Chondrocyte (in vitro differentiated cells): ENCODE measurements around the gene MDH2. TPM values are rescaled to one million over a fixed set of nuclear protein-coding genes. Genes with fewer than 3 reads are reported as not detected.
"Not testable (repeated sequence)": the region's sequence is repeated elsewhere in the genome, so short reads cannot be mapped to it uniquely, and the experiment has no call there.

Experiments used
- DNase-seq: peaks from one replicate; pipeline ENCODE4 v3.0.0; 2021; ENCODE audit warnings: mixed read lengths, low spot score
- H3K27ac Mint-ChIP-seq: one replicate; pipeline ENCODE4 v1.8.0; 2021; ENCODE audit warnings: mild to moderate bottlenecking, moderate library complexity, mixed read lengths; ENCODE audit not compliant: unreplicated experiment
- H3K27me3 Mint-ChIP-seq: 2 replicates; pipeline ENCODE4 v1.8.0; 2021; ENCODE audit warnings: low read depth, mixed read lengths
- H3K36me3 Mint-ChIP-seq: 2 replicates; pipeline ENCODE4 v1.8.0; 2021; ENCODE audit warnings: low read depth, mixed read lengths
- H3K4me1 Mint-ChIP-seq: 2 replicates; pipeline ENCODE4 v1.8.0; 2021; ENCODE audit warnings: low read depth, mild to moderate bottlenecking, mixed read lengths
- H3K4me3 Mint-ChIP-seq: one replicate; pipeline ENCODE4 v1.8.0; 2021; ENCODE audit warnings: mild to moderate bottlenecking, moderate library complexity, mixed read lengths; ENCODE audit not compliant: unreplicated experiment
- H3K9me3 Mint-ChIP-seq: 2 replicates; pipeline ENCODE4 v1.8.0; 2021; ENCODE audit warnings: low read depth, mixed read lengths
- total RNA-seq: library from RNA; stranded (reverse); gene quantifications from 3 replicates; pipeline ENCODE4 v1.2.1, GENCODE V29; 2021
- TF ChIP-seq, protein P1 (sequence below): fragments of 200-600 bp; sonication (generic); IDR thresholded peaks from 2 replicates; pipeline ENCODE4 v1.5.0; 2021; ENCODE audit warnings: antibody characterized with exemption, mild to moderate bottlenecking, moderate library complexity

MDH2 gene
- total RNA-seq, 1 donor from 2014 or later = 119 TPM

DNA sequence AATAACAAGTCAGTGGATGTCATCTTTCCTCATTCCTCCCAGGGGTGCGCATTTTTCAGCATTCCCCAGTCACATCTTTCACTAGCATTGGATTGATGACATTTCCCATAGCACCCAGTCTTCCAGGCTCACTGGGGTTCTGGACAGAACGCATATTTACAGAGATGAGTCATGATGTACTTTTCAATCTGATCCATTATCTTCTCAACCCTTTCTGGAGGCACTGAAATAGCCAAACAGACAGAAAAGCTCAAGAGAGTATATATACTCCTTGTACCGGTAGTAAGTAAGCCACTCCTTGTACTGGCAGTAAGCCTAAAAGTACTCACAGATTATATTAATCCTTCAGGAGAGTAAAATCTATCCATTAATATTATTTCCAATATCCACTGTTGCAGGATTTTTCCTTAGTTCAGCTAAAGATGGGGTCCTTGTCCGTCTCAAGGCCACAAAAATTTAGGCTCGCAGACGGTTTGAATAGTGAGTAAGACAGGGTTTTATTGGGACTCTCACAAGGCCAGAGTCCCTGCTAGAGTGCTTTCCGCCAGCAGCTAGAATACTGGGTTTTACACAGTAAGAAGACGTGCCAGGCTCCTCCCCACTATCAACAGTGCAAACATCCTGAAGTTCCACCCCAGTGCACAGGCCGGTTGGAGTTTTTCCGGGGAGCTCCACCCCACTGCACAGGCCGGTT is 60.8 kb downstream of the MDH2 start:
- Mint-ChIP-seq H3K4me1 (peaks cover 9% of the 10 kb centered on the region), H3K27ac (no peak overlapping the region)

DNA sequence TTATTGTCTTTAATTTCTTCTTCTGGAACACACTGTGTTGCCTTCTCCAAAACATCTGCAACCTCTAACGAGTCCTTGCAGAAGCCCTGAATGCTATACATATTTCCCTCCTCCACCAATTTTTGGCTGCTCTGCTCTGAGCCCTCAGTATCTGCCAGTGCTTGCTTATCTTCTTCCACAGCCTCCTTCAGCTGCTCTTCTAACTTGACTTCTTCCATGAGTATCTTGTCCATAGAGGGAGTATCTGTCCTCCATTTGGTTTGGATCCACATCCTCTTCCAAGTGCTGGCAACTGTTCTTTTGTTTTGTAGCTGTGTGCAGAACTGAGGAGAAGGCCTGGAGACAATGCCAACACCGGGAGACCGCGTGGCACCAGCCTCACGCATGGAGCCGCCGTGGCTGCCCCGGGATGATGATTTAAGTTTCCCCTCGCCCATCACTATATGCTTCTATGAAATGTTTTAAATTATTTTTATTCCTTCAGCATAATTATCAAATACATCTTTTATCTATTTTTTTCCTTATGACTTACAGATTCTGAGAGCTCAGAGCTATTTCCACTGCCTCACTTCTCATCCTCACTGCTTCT is 65.2 kb downstream of the MDH2 start:
- H3K36me3 Mint-ChIP-seq, H3K4me3 Mint-ChIP-seq, H3K27ac Mint-ChIP-seq, H3K4me1 Mint-ChIP-seq, DNase-seq, H3K9me3 Mint-ChIP-seq, H3K27me3 Mint-ChIP-seq: not testable (repeated sequence)

More for the DNA sequence above, 60.8 kb downstream of the MDH2 start:
- Mint-ChIP-seq H3K4me3 (no peak overlapping the region), H3K9me3 (no peaks in the 10 kb centered on the region), H3K36me3 (no peaks in the 10 kb centered on the region), H3K27me3 (no peaks in the 10 kb centered on the region)
- no peak for DNase-seq
- TF ChIP-seq, protein P1, sequence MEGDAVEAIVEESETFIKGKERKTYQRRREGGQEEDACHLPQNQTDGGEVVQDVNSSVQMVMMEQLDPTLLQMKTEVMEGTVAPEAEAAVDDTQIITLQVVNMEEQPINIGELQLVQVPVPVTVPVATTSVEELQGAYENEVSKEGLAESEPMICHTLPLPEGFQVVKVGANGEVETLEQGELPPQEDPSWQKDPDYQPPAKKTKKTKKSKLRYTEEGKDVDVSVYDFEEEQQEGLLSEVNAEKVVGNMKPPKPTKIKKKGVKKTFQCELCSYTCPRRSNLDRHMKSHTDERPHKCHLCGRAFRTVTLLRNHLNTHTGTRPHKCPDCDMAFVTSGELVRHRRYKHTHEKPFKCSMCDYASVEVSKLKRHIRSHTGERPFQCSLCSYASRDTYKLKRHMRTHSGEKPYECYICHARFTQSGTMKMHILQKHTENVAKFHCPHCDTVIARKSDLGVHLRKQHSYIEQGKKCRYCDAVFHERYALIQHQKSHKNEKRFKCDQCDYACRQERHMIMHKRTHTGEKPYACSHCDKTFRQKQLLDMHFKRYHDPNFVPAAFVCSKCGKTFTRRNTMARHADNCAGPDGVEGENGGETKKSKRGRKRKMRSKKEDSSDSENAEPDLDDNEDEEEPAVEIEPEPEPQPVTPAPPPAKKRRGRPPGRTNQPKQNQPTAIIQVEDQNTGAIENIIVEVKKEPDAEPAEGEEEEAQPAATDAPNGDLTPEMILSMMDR = no peak

DNA sequence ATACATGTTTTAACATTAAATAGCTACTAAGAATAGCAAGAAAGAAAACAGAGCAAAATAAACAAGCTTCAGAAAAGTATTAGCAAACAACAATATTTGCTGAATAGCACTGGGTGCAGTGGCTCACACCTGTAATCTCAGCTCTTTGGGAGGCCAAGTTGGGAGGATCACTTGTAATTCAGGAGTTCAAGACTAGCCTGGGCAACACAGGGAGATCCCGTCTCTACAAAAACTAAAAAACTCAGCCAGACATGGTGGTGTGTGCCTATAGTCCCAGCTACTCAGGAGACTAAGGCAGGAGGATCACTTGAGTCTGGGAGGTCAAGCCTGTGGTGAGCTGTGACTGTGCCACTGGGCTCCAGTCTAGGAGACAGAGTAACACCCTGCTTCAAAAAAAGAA is 66.8 kb downstream of the MDH2 start:
- H3K27me3 Mint-ChIP-seq, H3K4me1 Mint-ChIP-seq, DNase-seq, H3K9me3 Mint-ChIP-seq, H3K4me3 Mint-ChIP-seq, H3K36me3 Mint-ChIP-seq, H3K27ac Mint-ChIP-seq: not testable (repeated sequence)

Other genes starting within 250 kb of the MDH2 start
- not detected in 3 replicates for gene CCL24, start 234.3 kb upstream of the MDH2 start, total RNA-seq
- gene RHBDD2, start 169.1 kb upstream of the MDH2 start, total RNA-seq = 32.0 to 35.6 TPM (median 33.8 TPM) in 3 replicates
- gene POR, start 133.0 kb upstream of the MDH2 start, total RNA-seq = 53.8 to 62.2 TPM (median 55.6 TPM) in 3 replicates
- gene TMEM120A, start 53.5 kb upstream of the MDH2 start, total RNA-seq = 28.8 to 36.0 TPM (median 30.6 TPM) in 3 replicates
- gene STYXL1, start 106 bp upstream of the MDH2 start, total RNA-seq = 23.5 to 31.8 TPM (median 28.5 TPM) in 3 replicates
- gene SRRM3, start 153.8 kb downstream of the MDH2 start, total RNA-seq = 1.4 to 2.6 TPM (median 1.7 TPM) in 3 replicates